ENCODE results near the gene IQCN. TPM values are rescaled to one million over a fixed set of nuclear protein-coding genes. Genes with fewer than 3 reads are reported as not detected.

Gene IQCN
- total and polyA plus RNA-seq, 10 of the 15 experiments (the other 5 are each of a cell fraction or from before 2014, with no cell fraction given) = 0.01 to 0.54 (median 0.23) TPM; not detected in 3

DNA sequence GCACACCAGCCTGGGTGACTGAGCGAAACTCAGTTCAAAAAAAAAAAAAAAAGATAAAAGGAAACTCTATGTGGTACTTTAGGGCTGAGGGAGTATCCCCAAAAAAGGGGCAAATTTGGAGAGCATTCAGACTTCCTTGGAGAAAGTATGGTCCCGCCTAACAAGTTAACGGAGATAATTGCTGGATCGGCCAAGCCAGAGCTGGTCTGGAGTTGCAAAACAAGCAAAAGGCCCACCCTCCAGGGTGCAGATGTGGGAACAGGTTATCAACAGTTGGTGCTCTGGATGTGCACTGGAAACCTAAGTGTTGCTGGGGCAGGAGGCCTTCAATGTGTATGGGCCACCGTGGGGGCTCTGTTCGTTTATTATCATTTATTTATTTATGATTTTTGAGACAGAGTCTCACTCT, 2.8 kb downstream of the IQCN start:
- CTCF ChIA-PET = interaction anchor here (0.6 to 14.1 kb wide), 7 partner anchors 8 to 184 kb away, joined by 3 to 516 read pairs (median 5); a partner anchor contains a TSS
- Histone ChIP-seq H3K9ac (ENCODE audit: control insufficient read depth, insufficient read depth, low read length) (no peak overlapping the region), H3K4me3 (no peak overlapping the region), H3K27ac (ENCODE audit: control insufficient read depth, insufficient read depth) (no peak overlapping the region), H3K9me3 (replicated peaks; ENCODE audit: control insufficient read depth, insufficient read depth, low read length) (no peaks in the 10 kb centered on the region), H3K36me3 (ENCODE audit: control insufficient read depth in 2 of 2, insufficient read depth in 2 of 2, low read length in 1 of 2) (no peaks in the 10 kb centered on the region), H3K79me2 (ENCODE audit: control insufficient read depth, insufficient read depth, low read length) (no peaks in the 10 kb centered on the region), H4K20me1 (ENCODE audit: control insufficient read depth, insufficient read depth) (no peaks in the 10 kb centered on the region), H2AFZ (ENCODE audit: control insufficient read depth, low read depth, low read length) (no peak overlapping the region), H3K27me3 (replicated peaks in 1 of 2; ENCODE audit: control insufficient read depth in 2 of 2, insufficient read depth in 2 of 2, low read length in 1 of 2) (no peaks in the 10 kb centered on the region), H3K4me2 (ENCODE audit: control insufficient read depth, insufficient read depth) (no peak overlapping the region), H3K4me1 (ENCODE audit: control insufficient read depth, insufficient read depth, low read length) (no peaks in the 10 kb centered on the region)
- intact Hi-C loops (cut with micrococcal nuclease; ENCODE audit: unreplicated experiment) (no loop called here), in situ Hi-C loops (cut with MboI) (no loop called here)
- no TSS peak for BruUV-seq (replicated peaks)
- no peak for FAIRE-seq
- WGBS (ENCODE audit: insufficient coverage, insufficient replicate concordance, low lambda C conversion rate, missing lambda C conversion rate) = 48% methylated on average over 5 of the region's 6 CpGs
- RAD21 ChIA-PET (ENCODE audit: unreplicated experiment) = interaction anchor here (0.6 kb wide), 1 partner anchor 141 kb away, joined by 3 read pairs; no protein-coding TSS in a partner anchor
- DNase-seq (ENCODE audit: low read depth, low spot score) = no peak
- no peak for ATAC-seq
- POLR2A ChIA-PET = interaction anchor here (0.6 kb wide), 2 partner anchors 34 to 45 kb away, joined by 7 to 8 read pairs; no protein-coding TSS in a partner anchor
- no peak for TF ChIP-seq RELA (IDR thresholded peaks at IDR 0.05; ENCODE audit: borderline replicate concordance, partially characterized antibody)
- SMC1A ChIA-PET (ENCODE audit: uncharacterized antibody, unreplicated experiment) = interaction anchor here (0.6 to 1.2 kb wide), 4 partner anchors 10 to 68 kb away, joined by 3 read pairs; partner anchors contain the start of genes JUND and RAB3A

DNA sequence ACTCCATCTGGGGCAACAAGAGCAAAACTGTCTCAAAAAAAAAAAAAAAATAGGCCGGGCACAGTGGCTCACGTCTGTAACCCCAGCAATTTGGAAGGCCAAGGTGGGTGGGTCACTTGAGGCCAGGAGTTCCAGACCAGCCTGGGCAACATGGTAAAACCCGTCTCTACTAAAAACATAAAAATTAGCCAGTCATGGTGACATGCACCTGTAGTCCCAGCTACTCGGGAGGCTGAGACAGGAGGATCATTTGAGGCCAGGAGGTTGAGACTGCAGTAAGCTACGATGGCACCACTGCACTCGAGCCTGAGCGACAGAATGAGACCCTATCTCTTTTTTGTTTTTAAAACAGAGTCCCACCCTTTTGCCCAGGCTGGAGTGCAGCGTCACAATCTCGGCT, 3.9 kb downstream of the IQCN start:
- no peaks in the 10 kb centered on the region for H3K4me1 ChIP-seq (ENCODE audit: control insufficient read depth, insufficient read depth, low read length)
- no peaks in the 10 kb centered on the region for H3K9me3 ChIP-seq (replicated peaks; ENCODE audit: control insufficient read depth, insufficient read depth, low read length)
- H3K4me2 ChIP-seq (ENCODE audit: control insufficient read depth, insufficient read depth) = no peak overlapping the region
- 69% methylated on average over 9 of the region's 9 CpGs for WGBS (ENCODE audit: insufficient coverage, insufficient replicate concordance, low lambda C conversion rate, missing lambda C conversion rate)
- ChIA-PET RAD21 (ENCODE audit: unreplicated experiment) (interaction anchor here (1.0 to 1.6 kb wide), 3 partner anchors 9 to 84 kb away, joined by 3 to 4 read pairs (median 4); no protein-coding TSS in a partner anchor), POLR2A (interaction anchor here (0.6 to 0.7 kb wide), 3 partner anchors 9 to 61 kb away, joined by 3 to 4 read pairs (median 3); no protein-coding TSS in a partner anchor), CTCF (interaction anchor here (0.6 to 14.1 kb wide), 5 partner anchors 9 to 79 kb away, joined by 3 to 516 read pairs (median 6); partner anchors contain the start of gene LSM4), SMC1A (ENCODE audit: uncharacterized antibody, unreplicated experiment) (interaction anchor here (1.8 to 2.6 kb wide), 2 partner anchors 9 to 59 kb away, joined by 5 to 9 read pairs; no protein-coding TSS in a partner anchor)
- no TSS peak for BruUV-seq (replicated peaks)
- H4K20me1 ChIP-seq (ENCODE audit: control insufficient read depth, insufficient read depth) = no peaks in the 10 kb centered on the region
- TF ChIP-seq STAT3 (IDR thresholded peaks at IDR 0.05; ENCODE audit: low read depth, low read length) (no peak), ZNF622 (IDR thresholded peaks at IDR 0.05) (no peak), TCF3 (IDR thresholded peaks at IDR 0.05; ENCODE audit: borderline replicate concordance, insufficient read depth, low read depth, low read length) (no peak), KDM1A (IDR thresholded peaks at IDR 0.05; ENCODE audit: borderline replicate concordance) (no peak), RB1 (IDR thresholded peaks at IDR 0.05; ENCODE audit: borderline replicate concordance) (no peak), SUZ12 (IDR thresholded peaks at IDR 0.05; ENCODE audit: unreplicated experiment) (no peak)
- TF ChIP-seq, protein P1, sequence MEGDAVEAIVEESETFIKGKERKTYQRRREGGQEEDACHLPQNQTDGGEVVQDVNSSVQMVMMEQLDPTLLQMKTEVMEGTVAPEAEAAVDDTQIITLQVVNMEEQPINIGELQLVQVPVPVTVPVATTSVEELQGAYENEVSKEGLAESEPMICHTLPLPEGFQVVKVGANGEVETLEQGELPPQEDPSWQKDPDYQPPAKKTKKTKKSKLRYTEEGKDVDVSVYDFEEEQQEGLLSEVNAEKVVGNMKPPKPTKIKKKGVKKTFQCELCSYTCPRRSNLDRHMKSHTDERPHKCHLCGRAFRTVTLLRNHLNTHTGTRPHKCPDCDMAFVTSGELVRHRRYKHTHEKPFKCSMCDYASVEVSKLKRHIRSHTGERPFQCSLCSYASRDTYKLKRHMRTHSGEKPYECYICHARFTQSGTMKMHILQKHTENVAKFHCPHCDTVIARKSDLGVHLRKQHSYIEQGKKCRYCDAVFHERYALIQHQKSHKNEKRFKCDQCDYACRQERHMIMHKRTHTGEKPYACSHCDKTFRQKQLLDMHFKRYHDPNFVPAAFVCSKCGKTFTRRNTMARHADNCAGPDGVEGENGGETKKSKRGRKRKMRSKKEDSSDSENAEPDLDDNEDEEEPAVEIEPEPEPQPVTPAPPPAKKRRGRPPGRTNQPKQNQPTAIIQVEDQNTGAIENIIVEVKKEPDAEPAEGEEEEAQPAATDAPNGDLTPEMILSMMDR (IDR thresholded peaks at IDR 0.05 in 2 of 3, conservative IDR thresholded peaks at IDR 0.05 in 1 of 3; ENCODE audit: control insufficient read depth in 2 of 3, extremely low read depth in 1 of 3, insufficient read depth in 1 of 3, low read depth in 3 of 3, low read length in 3 of 3) = no peak
- H3K27me3 ChIP-seq (replicated peaks in 1 of 2; ENCODE audit: control insufficient read depth in 2 of 2, insufficient read depth in 2 of 2, low read length in 1 of 2) = no peaks in the 10 kb centered on the region
- H3K36me3 ChIP-seq (ENCODE audit: control insufficient read depth in 2 of 2, insufficient read depth in 2 of 2, low read length in 1 of 2) = no peaks in the 10 kb centered on the region
- intact Hi-C loops (cut with micrococcal nuclease; ENCODE audit: unreplicated experiment) (no loop called here), in situ Hi-C loops (cut with MboI) (no loop called here)
- H3K9ac ChIP-seq (ENCODE audit: control insufficient read depth, insufficient read depth, low read length) = no peak overlapping the region
- H3K4me3 ChIP-seq = no peak overlapping the region
- no peak for FAIRE-seq
- no peak overlapping the region for H3K27ac ChIP-seq (ENCODE audit: control insufficient read depth, insufficient read depth)
- no peak for ATAC-seq
- no peaks in the 10 kb centered on the region for H3K79me2 ChIP-seq (ENCODE audit: control insufficient read depth, insufficient read depth, low read length)
- DNase-seq (ENCODE audit: low read depth, low spot score) = no peak
- H2AFZ ChIP-seq (ENCODE audit: control insufficient read depth, low read depth, low read length) = no peak overlapping the region
